AG08396 (cell line): ENCODE results near the gene RASAL2.
"Not testable (repeated sequence)": the region's sequence is repeated elsewhere in the genome, so short reads cannot be mapped to it uniquely, and the experiment has no call there.

ENCODE experiments used
- DNase-seq: peaks from one replicate; pipeline ENCODE4 v3.0.0; 2012; ENCODE audit warnings: low spot score, mixed read lengths

Gene RASAL2

DNA sequence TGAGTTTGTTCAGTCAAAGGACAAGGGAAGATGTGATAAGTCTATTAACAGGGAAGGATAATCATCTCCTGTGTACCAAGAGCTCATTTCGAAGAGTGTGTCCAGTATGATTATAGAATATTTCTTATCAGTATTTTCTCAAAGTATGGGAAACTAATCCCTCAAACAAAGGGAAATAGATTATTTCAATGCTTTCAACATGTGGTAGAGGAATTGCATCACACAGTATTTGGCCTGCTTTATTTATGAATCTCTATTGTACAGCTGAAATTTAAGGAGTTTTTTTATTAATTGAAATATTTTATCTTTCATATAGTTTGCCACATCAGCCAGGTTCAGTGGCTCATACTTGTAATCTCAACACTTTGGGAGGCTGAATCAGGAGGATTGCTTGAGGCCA is 251.9 kb downstream of the RASAL2 start:
- no peak for DNase-seq

GRCh38 chr1:178349801-178350200 is 255.9 kb downstream of the RASAL2 start:
- no peak for DNase-seq

GRCh38 chr1:178351911-178352310 is 258.0 kb downstream of the RASAL2 start:
- DNase-seq: not testable (repeated sequence)

DNA sequence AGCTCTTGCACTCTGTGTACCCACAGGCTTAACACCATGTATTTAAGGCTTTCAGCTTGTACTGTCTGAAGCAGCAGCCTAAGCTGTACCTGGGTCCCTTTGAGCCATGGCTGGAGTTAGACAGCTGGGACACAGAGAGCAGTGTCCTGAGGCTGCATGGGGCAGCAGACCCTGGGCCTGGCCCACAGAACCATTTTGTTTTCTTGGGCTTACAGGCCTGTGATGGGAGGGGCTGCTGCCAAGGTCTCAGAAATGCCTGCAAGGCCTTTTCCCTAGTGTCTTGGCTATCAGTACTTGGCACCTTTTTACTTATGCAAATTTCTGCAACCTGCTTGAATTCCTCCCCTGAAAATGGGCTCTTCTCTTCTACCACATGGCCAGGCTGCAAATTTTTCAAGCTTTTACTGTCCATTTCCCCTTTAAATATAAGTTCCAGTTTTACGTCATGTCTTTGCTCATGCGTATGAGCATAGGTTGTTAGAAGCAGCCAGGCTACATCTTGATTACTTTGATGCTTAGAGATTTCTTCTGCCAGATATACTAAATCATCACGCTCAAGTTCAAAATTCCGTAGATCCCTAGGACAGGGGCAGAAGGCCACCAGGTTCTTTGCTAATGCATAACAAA is 259.0 kb downstream of the RASAL2 start:
- no peak for DNase-seq

DNA sequence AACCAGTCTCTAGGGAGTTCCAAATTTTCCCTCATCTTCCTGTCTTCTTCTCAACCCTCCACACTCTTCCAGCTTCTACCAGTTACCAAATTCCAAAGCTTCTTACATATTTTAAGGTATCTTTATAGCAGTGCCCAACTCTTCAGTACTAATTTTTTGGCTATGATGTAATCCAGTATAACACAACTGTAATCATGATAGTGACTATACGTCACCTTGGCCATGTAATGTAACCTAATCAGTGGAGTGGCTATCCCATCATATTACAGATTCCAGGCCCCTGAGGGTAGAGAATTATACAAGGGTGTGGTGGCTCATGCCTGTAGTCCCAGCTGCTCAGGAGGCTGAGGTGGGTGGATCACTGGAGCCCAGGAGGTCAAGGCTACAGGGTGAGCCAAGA is 259.6 kb downstream of the RASAL2 start:
- DNase-seq: no peak

DNA sequence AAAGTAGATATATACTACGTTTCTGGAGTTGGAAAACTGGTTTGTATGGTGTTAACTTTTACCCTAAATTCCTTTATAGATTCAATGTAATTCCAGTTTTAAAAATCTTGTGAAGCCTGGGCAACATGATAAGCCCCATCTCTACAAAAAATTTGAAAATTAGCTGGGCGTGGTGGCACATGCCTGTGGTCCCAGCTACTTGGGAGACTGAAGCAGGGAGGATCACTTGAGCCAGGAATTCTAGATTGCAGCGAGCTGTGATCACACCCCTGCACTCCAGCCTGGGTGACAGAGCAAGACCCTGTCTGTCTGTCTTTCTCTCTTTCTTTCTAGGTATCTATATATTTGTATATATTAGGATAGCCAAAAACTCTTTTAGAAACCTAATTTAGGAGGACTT is 260.9 kb downstream of the RASAL2 start:
- no peak for DNase-seq

DNA sequence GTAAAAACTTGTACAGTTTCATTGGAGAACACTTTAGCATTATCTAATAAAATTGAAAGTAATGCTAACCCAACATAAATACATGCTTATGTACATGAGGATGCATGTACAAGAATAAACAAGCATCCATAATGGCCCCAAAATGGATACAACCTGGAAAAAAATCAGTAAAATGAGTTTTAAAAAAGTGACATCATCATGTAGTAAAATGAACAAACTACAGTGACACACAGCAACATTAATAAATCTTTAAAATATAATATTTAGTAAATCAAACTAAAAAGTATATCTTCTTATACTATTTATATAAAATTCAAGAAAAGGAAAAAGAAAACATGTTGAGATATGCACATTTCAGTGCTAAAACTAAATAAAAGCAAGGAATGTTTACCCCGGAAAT is 262.4 kb downstream of the RASAL2 start:
- DNase-seq: no peak

DNA sequence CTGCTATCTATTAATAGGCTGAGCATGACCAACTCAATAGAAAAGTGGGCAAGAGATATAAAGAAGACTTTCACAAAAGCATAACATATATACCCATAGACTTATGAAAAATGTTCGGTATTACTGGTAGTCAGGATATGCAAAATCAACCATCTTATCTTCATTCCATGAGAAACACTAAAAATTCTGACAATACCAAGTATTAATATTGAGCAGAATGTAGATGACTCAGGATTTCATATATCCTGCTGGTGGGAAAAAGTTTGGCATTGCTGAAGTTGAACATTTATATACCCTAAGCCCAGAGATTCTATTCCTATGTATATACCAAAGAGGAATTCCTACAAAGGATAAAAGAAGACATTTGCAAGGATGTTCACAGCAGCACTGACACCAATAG is 264.6 kb downstream of the RASAL2 start:
- DNase-seq: no peak

DNA sequence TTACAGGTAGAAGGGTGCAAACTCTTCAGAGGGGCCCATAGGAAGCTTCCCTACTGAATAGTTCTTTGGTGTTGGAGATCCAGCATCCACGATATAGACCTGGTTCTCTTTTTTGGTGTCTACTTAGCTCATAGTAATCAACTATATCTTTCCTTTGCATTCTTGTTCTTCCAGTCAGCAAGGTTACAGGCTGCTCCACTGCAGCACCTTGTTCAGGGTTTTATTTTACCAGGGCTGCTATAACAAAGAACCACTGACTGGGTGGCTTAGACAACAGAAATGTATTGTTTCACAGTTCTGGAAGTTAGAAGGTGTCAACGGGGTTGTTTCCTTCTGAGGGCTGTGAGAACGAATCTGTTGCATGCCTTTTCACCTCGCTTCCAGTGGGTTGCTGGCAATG is 266.5 kb downstream of the RASAL2 start:
- no peak for DNase-seq

DNA sequence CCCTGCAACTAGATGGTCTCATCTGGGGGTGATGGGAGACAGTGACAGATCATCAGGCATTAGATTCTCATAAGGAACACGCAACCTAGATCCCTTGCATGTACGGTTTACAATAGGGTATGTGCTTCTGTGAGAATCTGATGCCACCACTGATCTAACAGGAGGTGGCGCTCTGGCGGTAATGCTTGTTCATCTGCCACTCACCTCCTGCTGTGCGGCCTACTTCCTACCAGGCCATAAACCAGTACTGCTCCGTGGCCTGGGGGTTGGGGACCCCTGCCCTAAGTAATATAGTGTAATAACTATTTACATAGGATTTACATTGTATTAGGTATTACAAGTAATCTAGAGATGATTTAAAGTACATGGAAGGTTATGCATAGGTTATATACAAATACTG is 267.9 kb downstream of the RASAL2 start:
- no peak for DNase-seq

- DNase-seq: no peak
These were observed 268.8 kb downstream of the RASAL2 start for GRCh38 chr1:178362747-178363146.

DNA sequence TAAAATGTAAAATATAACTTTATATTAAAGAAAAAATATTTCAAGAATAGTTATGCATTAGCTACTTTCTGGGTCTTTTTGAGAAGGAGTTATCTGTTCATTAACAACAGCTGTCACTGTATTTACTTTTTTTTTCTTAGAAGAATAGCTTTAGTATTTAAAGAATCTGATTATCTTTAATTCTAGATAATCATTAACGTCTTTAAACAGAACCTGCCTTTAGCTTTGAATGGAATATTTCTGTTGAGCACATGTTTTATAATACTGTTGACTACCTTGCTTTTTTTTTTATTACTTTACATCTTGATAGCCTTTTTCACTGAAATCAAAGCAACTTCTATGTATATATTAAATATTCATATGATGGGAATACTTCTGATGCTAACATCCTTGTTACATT is 270.9 kb downstream of the RASAL2 start:
- DNase-seq: no peak

DNA sequence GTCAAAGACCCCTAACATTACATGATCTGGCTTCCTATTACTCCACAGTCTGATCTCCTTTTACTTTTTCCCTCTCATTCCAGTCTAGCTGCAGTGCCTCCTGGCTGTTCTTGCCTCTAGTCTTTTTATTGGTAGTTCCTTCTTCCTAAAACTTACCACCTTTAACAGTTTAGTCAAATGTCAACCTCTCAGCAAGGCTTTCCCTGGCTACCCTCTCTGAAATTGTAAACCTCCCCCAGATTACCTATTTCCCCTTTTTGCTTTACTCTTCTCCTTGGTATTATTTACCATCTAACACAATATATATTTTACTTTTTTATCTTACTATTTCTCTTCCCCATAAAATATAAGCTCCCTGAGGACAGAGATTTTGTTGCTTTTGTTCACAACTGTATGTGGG is 273.2 kb downstream of the RASAL2 start:
- no peak for DNase-seq

GRCh38 chr1:178368208-178368607 is 274.3 kb downstream of the RASAL2 start:
- no peak for DNase-seq

- no peak for DNase-seq
These were observed 277.3 kb downstream of the RASAL2 start for GRCh38 chr1:178371235-178371634.

- DNase-seq: no peak
These were observed 278.1 kb downstream of the RASAL2 start for GRCh38 chr1:178371933-178372388.

GRCh38 chr1:178374016-178374415 is 280.1 kb downstream of the RASAL2 start:
- DNase-seq: no peak

DNA sequence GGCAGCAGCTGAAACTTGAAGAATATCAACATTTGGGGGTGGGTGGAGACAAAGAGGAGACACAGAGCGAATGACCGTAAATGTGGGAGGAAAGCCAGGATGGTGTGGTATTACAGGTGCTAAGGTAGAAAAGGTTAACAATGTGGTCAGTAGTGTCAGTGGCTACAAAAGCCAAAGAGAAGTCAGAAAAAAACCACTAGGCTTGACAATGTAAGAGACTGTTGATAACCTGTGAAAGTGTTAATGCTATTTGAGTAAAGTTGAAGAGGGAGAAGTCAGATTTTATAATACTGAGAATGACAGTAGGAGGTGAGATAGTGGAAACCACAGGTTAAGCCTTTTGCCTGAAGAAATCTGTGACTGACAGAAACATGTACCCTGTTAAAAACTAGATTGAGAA is 282.1 kb downstream of the RASAL2 start:
- DNase-seq: no peak

DNA sequence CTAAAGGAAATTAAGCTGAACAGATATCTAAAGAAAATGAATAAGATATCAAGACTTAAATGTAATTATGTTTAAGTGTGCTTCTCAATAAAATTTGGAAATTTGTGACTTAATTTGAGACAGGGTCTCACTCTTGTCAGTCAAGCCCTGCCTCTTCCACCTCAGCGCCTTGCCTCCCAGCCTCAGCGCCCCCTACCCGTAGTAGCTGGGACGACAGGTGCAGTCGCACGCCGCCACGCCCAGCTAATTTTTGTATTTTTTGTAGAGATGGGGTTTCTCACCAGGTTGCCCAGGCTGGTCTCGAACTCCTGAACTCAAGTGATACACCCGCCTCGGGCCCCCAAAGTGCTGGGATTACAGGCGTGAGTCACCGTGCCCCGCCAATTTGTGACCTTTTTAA is 285.9 kb downstream of the RASAL2 start:
- DNase-seq: no peak

GRCh38 chr1:178382372-178382771 is 288.5 kb downstream of the RASAL2 start:
- DNase-seq: no peak

- no peak for DNase-seq
These were observed 291.8 kb downstream of the RASAL2 start for GRCh38 chr1:178385662-178386061.

DNA sequence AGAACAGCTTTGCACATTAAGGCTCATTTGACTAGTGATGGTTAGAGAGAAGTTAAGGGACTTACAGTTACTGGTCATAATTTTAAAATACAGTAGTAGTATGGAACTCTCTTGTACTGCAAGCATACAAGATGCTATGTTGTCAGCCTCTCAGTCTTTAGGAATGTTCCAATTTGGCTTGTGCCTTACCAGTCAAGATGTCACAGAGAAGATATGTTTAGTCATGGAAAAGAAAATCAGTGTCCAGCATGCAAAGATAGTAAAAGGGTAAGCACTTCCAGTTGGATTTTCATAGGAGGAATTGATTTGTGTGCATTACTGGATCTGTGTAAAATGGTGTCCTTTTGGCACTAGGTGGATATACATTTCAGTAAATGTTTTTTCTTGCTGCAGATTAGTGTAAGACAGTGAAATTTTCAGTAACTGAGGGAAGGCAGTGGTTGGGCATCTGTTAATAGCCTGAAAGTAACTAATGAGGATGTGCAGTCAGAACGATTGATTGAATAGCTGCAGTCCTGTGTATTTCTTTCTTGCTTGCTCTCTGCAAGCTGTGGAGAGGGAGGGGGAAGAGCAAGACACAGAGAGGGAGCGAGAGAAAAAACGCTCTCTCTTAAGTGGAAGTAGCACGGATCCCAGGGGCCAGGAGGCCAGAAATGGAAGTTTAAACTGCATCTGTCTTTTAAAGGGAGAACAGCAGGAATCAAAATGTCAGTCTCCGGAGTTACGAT is 294.7 kb downstream of the RASAL2 start:
- DNase-seq: peak; percentile 29

DNA sequence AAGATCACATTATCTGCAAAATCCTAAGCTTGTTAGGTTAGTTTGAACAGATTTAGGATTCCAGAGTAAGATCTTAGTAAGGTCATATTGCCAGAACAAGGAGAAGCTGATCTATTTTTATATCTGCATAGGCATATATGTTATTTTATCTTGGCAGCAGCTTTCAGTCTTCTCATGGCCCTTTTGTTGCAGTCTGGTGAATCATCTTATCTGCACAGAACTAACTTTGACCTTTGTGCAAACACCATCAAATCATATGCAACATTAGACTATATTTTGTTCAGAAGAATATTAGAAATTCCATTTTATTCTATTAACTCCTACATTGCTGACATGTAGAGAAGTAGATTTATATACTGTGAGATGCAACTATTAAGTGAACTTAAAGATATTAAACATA is 295.5 kb downstream of the RASAL2 start:
- DNase-seq: no peak

- DNase-seq: not testable (repeated sequence)
These were observed 296.4 kb downstream of the RASAL2 start for GRCh38 chr1:178390280-178390679.
